Activated CD8-positive, alpha-beta memory T cell treated with anti-CD3 and anti-CD28 coated beads for 48 hours (primary cell): ENCODE data around the gene NDUFS2.

Experiments
- DNase-seq, 3 experiments: peaks; one replicate each; pipeline ENCODE4 v3.0.0-alpha.2; 2020; ENCODE audit warnings: low read depth in 2 of 3, low spot score in 2 of 3

The NDUFS2 gene

GRCh38 chr1:161172349-161172748, 29.8 kb upstream of the NDUFS2 start:
- no peak for DNase-seq

- no peak for DNase-seq
Measured at GRCh38 chr1:161172776-161173376, 29.3 kb upstream of the NDUFS2 start.

GRCh38 chr1:161173711-161174110, 28.5 kb upstream of the NDUFS2 start:
- no peak for DNase-seq

- no peak for DNase-seq
Measured at GRCh38 chr1:161174911-161175310, 27.3 kb upstream of the NDUFS2 start.

- no peak for DNase-seq
Measured at GRCh38 chr1:161175771-161176453, 26.3 kb upstream of the NDUFS2 start.

- no peak for DNase-seq
Measured at GRCh38 chr1:161176468-161177111, 25.6 kb upstream of the NDUFS2 start.

- peak; percentile 86 to 99 (median 99) for DNase-seq
Measured at GRCh38 chr1:161177112-161177935, 24.8 kb upstream of the NDUFS2 start, which contains the start of gene B4GALT3. B4GALT3 (minus strand) TSS chr1:161177507; CDS start chr1:161176060, 1,447 bp downstream.

GRCh38 chr1:161177936-161178244, 24.3 kb upstream of the NDUFS2 start:
- no peak for DNase-seq

GRCh38 chr1:161179698-161180097, 22.5 kb upstream of the NDUFS2 start:
- no peak for DNase-seq

GRCh38 chr1:161180639-161181038, 21.5 kb upstream of the NDUFS2 start:
- DNase-seq, result no peak

- DNase-seq, result no peak
Measured at GRCh38 chr1:161182214-161182613, 20.0 kb upstream of the NDUFS2 start.

- DNase-seq, result no peak
Measured at GRCh38 chr1:161185282-161185682, 16.9 kb upstream of the NDUFS2 start.

- no peak for DNase-seq
Measured at GRCh38 chr1:161185732-161186311, 16.3 kb upstream of the NDUFS2 start.

- no peak for DNase-seq
Measured at GRCh38 chr1:161187311-161187710, 14.9 kb upstream of the NDUFS2 start.

GRCh38 chr1:161188381-161188780, 13.8 kb upstream of the NDUFS2 start:
- no peak for DNase-seq

- DNase-seq, result no peak
Measured at GRCh38 chr1:161189036-161189435, 13.1 kb upstream of the NDUFS2 start.

GRCh38 chr1:161190962-161191521, 11.1 kb upstream of the NDUFS2 start:
- DNase-seq, result no peak

GRCh38 chr1:161191971-161192370, 10.2 kb upstream of the NDUFS2 start:
- no peak for DNase-seq

GRCh38 chr1:161192476-161193465, 9.4 kb upstream of the NDUFS2 start:
- no peak for DNase-seq
